ENCODE measurements around the gene TRABD.

- TF ChIP-seq, protein P1, sequence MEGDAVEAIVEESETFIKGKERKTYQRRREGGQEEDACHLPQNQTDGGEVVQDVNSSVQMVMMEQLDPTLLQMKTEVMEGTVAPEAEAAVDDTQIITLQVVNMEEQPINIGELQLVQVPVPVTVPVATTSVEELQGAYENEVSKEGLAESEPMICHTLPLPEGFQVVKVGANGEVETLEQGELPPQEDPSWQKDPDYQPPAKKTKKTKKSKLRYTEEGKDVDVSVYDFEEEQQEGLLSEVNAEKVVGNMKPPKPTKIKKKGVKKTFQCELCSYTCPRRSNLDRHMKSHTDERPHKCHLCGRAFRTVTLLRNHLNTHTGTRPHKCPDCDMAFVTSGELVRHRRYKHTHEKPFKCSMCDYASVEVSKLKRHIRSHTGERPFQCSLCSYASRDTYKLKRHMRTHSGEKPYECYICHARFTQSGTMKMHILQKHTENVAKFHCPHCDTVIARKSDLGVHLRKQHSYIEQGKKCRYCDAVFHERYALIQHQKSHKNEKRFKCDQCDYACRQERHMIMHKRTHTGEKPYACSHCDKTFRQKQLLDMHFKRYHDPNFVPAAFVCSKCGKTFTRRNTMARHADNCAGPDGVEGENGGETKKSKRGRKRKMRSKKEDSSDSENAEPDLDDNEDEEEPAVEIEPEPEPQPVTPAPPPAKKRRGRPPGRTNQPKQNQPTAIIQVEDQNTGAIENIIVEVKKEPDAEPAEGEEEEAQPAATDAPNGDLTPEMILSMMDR (IDR thresholded peaks at IDR 0.05; ENCODE audit: low read length): no peak
- TF ChIP-seq EZH2phosphoT487 (IDR thresholded peaks at IDR 0.05; ENCODE audit: low read length) (no peak), EZH2 (optimal IDR thresholded peaks at IDR 0.05; ENCODE audit: low read depth, low read length) (no peak)
Measured at GRCh38 chr22:50197856-50198623, 12.3 kb downstream of the TRABD start.
